GM20000 (cell line): Measurements from ENCODE around the gene TRMT61B.

Source experiments
- DNase-seq: peaks from one replicate; pipeline ENCODE4 v3.0.0; 2012; ENCODE audit warnings: low spot score
- TF ChIP-seq, protein P1 (sequence below): IDR thresholded peaks from 2 replicates; pipeline ENCODE4 v1.5.1; 2012; ENCODE audit warnings: mild to moderate bottlenecking, control low read depth; ENCODE audit errors: extremely low read depth, missing control alignments

Gene TRMT61B

DNA sequence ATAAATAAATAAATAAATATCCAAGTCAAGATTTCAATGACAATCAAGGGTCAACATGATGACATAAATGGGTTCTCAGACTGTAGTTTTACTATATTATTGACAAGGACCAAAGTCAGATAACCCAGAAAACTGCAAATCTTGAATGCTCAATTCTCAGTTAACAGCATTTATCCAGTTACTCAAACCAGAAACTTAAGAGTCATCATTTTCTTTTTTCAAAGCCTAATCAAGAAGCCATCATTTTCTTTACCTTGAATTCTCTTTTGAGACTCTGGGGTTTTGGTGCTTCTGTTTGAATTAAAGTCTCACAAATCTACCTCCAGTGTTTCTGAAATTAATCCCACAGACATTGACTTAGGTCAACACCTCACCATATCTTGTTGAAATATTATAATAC, 14.1 kb downstream of the TRMT61B start:
- DNase-seq = no peak
- TF ChIP-seq, protein P1, sequence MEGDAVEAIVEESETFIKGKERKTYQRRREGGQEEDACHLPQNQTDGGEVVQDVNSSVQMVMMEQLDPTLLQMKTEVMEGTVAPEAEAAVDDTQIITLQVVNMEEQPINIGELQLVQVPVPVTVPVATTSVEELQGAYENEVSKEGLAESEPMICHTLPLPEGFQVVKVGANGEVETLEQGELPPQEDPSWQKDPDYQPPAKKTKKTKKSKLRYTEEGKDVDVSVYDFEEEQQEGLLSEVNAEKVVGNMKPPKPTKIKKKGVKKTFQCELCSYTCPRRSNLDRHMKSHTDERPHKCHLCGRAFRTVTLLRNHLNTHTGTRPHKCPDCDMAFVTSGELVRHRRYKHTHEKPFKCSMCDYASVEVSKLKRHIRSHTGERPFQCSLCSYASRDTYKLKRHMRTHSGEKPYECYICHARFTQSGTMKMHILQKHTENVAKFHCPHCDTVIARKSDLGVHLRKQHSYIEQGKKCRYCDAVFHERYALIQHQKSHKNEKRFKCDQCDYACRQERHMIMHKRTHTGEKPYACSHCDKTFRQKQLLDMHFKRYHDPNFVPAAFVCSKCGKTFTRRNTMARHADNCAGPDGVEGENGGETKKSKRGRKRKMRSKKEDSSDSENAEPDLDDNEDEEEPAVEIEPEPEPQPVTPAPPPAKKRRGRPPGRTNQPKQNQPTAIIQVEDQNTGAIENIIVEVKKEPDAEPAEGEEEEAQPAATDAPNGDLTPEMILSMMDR = no peak

DNA sequence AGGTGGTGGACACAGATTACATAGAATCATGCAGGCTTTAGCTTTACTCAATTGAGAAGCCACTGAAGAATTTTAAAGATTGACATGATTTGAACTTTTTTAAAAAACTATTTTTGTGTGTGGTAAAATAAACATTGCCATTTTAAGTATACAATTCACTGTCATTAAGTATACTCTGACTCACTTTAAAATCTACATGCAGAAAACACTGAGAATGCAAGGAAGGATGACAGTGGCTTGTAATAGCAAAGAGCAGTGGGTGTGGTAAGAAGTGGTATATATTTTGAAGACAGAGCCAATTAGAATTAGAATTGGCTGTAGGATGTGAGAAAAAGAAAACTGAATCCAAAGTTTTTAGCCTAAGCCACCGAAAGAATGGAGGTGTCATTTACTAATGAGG, 14.9 kb downstream of the TRMT61B start:
- DNase-seq = no peak
- TF ChIP-seq, protein P1 = no peak

DNA sequence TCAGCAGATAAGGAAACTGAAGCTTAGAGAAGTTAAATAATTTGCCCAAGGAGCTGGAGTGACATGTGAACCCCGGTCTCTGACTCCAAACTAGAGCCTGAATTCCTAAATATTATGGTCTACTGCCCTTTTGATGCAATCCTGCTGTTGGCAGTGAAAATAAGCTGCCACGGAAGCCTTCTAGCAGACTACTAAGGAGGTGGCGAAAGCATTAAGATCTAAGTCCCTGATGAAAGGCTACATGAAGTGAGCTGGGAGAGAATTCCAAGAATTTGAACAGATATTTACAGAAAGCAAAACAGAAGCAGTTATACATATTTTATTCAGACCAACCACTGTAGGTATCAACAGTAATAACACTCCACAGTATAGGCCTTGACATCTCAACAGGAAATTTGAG, 28.1 kb downstream of the TRMT61B start:
- DNase-seq = no peak
- TF ChIP-seq, protein P1 = no peak

DNA sequence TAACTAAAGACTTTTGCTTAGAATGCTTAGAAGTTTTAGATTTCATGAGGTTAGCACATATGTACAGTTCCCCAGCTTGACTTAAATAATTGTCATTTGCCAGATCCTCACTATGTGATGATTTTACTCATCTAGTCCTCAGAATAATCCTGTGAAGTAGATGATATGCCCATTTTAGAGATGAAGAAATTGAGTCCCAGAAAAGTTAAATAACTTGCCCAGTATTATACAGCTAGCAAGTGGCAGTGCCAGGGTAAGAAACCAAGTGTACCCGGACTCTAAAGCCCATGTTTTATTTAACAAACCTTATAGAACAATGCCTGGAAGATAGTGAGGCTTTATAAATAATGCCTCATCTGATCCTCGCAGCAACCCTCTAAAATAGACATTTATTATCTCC, 31.1 kb downstream of the TRMT61B start:
- TF ChIP-seq, protein P1 = no peak
- no peak for DNase-seq

DNA sequence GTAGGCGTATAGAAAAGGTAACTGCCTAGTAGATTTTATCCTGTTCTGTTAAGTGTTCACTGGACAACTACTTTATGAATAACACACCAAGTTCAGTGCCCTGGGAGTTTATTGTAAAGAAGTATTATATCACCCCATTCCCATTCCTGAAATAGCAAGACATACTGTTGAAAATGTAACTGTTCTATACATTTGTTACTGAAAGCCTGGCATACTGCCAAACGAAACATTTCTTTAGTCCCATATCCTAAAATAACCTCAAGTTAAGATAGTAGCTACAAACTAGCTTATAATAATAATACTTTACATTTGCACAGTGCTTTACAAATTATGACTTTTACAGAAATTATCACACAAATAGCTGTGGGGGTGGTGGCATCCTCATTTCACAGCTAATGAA, 34.3 kb downstream of the TRMT61B start:
- DNase-seq = no peak
- TF ChIP-seq, protein P1 = no peak

DNA sequence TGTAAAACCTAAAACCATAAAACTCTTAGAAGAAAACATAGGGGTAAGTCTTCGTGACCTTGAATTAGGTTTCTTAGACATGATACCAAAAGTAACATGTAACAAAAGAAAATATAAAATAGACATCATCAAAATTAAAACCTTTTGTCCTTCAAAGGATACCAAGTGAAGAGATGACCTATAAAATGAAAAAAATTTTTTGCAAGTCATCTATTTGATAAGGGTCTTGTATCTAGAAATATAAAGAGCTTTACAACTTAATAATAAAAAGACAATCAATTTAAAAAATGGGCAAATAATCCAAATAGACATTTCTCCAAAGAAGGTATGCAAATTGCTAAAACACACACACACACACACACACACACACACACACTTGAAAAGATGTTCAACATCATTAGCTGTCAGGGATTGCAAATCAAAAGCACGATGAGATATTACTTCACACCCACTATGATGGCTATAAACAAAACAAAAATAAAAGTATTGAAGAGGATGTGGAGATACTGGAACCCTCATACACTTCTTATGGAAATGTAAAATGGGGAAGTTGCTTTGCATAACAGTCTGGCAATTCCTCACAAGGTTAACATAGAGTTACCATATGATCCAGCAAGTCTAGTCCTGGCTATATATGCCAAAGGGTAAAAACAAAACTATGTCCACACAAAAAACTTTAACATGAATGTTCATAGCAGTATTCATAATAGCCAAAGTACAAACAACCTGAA, 36.2 kb downstream of the TRMT61B start:
- DNase-seq = no peak
- TF ChIP-seq, protein P1 = no peak

DNA sequence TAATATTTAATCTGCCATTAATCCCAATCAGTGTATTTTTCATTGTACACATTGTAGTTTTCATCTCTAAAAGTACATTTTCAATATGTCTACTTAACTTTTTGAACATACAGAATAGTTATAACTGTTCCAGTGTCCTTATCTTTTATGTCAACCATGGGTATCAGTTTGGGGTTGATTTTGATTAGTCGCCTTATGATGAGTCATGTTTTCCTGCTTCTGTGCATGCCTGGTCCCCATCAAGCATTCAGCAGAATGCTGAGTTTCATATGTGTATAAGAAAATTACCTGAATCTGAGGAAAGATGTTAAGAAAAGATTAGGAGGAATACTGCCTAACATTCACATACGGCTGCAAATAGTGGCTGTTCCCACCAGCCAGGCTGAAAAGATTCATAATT, 41.7 kb downstream of the TRMT61B start:
- no peak for DNase-seq
- TF ChIP-seq, protein P1 = no peak
